HG03095 (cell line): ENCODE results near the gene NPR2.

Experiments used
- ATAC-seq: cut with Tn5 transposase; IDR thresholded peaks from one replicate; pipeline ENCODE4 v1.9.1; 2021; ENCODE audit warnings: moderate library complexity; ENCODE audit not compliant: unreplicated experiment

The NPR2 gene

GRCh38 chr9:35829084-35829763, 37.8 kb downstream of the NPR2 start, which contains the start of gene TMEM8B:
TSS of gene TMEM8B (plus strand) at chr9:35829228. CDS start at chr9:35829448, 220 bp downstream.
- peak; percentile 73 for ATAC-seq

DNA sequence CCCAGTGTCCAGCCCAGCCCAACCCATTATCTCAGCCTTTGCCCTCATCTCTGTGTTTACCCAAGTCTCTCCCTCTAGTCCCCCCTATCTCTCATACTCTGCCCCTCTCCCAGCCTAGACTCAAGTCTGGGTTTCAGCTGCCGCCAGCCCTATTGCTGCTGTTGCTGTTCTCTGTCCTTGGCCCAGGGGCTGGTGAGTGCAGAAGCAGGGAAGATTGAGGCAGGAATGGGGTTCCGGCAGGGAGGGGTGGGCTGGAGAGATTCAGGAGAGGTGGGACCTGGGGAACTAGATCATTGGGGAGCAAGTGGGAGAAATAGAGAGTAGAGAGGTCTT, 38.3 kb downstream of the NPR2 start:
- ATAC-seq: no peak

GRCh38 chr9:35831040-35831439, 39.6 kb downstream of the NPR2 start:
- no peak for ATAC-seq

GRCh38 chr9:35832814-35833213, 41.4 kb downstream of the NPR2 start:
- no peak for ATAC-seq

DNA sequence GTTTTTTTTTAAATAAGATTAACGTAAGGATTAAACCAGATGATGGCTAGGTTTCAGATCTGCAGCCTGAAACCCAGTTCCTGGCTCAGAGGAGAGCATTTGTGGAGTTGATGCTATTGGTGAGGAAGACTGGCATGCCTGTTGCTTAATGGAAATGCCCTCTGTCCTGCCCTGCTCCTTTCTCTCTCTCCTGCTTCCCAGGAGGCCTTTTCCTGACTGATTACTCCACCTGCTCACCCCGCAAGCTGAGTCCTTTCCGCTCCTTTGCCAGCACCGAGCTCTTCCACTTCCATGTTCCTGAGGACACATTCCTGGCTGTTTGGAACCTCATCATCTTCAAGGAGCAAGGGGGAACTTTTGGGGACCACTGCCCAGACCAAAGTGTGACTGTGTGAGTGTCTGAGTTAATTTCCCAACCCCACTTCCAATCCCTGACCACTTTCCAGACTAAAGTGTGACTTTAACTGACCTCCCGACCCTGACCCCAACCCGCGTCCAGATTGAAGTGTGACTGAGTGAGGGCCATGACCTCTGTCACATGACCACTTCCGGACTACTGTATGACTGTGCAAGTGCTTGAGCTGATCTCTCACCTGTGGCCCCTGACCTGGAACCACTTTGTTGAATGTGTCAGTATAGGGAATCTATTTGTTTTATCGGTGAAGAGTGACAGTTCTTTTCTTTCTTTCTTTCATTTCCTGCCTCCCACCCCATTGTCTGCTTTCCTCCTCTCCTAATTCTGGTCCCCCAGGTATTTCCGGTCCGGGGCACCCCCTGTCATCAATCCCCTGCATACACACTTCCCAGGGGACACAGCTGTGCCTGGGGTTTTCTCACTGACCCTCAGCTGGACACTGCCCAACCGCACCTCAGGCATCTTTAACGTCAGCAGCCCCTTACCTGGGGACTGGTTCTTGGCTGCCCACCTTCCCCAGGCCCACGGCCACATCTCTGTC, 43.1 kb downstream of the NPR2 start:
- ATAC-seq: no peak

- ATAC-seq: no peak
These were observed 43.8 kb downstream of the NPR2 start for GRCh38 chr9:35835216-35835632.

DNA sequence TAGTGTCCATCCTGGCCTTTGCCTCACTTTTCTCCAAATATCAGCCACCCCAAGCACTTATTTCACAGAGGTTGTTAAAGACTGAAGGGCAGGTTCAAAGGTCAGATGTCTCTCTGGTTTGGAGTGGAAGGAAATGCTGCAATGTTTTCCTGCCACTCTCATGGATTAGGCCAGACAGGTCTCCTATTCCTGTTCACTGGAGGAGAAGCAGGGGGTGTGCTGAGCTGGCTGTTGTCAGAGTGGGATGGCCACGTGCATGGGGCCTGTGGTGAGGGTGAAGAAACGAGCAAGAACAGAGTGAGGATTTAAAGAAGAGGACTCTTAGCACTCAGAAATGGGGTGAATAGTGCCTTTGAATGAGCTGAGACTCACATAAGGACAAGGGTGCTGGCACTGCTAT, 44.4 kb downstream of the NPR2 start:
- no peak for ATAC-seq

DNA sequence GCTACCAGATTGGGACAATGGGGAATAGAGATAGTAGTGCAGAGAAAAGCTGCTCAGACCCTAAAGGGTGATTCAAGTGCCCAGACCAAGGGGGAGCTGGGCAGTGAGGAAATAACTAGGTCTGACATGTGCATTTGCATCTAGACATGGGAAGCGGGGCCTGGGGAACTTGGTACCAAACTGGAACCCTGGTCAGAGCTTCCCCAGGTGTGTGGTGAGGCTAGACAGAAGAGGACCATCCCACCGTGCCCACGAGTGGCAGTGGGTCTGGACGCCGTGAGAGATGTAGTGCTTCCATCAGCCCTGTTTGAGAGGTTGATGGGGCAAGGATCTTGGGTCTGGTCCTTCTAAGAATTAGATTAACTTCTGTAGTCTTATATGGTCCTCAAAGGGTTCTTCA, 45.2 kb downstream of the NPR2 start:
- no peak for ATAC-seq

DNA sequence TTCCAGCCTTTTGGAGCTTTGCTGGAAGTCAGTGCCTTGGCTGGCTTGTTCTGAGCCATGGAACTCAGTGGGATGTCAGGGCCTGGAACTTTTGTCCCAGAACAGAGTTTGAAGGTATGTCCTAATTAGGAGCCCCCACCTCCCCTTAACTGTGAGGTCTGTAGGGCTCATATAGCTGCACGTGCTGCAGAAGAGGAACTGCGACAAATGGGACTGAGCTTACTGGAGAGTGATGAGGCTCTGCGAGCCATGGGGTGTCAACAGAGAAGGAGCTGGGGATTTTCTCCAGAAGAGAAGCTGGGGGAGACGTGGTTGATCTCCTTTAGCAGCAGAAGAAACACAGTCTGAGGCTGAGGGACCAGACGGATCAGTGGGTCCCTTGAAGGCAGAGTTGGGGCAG, 48.5 kb downstream of the NPR2 start:
- no peak for ATAC-seq

GRCh38 chr9:35840881-35841644, 49.7 kb downstream of the NPR2 start:
- ATAC-seq: no peak

GRCh38 chr9:35841645-35841900, 50.2 kb downstream of the NPR2 start:
- no peak for ATAC-seq

DNA sequence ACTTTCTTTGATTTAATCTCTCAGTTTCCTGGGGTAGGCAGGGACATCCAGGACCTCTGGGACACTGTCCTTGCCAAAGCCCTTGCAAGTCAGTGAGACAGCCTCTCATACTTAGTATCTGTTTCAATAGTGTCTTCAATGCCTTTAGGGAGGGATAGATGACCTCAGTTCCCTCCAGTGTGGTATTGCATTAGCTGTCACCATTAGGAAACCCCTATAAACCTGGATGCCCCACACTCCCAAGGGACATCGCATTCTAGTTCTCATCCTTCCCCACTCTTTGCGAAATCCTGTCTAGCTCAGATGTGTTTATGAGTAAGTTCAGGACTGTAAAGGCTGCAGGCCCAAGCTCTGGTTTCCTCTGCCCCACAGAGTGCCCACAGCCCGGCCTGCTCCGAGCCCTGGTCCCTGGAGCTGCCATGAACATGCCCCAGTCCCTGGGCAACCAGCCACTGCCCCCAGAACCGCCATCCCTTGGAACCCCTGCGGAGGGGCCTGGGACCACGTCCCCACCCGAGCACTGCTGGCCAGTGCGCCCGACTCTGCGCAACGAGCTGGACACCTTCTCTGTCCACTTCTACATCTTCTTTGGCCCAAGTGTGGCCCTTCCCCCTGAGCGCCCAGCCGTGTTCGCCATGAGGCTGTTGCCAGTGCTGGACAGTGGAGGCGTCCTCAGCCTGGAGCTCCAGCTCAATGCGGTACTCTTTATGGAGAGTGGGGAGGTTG, 50.8 kb downstream of the NPR2 start:
- ATAC-seq: no peak

GRCh38 chr9:35842795-35843194, 51.4 kb downstream of the NPR2 start:
- ATAC-seq: peak; percentile 81

GRCh38 chr9:35844628-35845270, 53.4 kb downstream of the NPR2 start:
- no peak for ATAC-seq

GRCh38 chr9:35845824-35846771, 54.7 kb downstream of the NPR2 start:
- ATAC-seq: no peak

DNA sequence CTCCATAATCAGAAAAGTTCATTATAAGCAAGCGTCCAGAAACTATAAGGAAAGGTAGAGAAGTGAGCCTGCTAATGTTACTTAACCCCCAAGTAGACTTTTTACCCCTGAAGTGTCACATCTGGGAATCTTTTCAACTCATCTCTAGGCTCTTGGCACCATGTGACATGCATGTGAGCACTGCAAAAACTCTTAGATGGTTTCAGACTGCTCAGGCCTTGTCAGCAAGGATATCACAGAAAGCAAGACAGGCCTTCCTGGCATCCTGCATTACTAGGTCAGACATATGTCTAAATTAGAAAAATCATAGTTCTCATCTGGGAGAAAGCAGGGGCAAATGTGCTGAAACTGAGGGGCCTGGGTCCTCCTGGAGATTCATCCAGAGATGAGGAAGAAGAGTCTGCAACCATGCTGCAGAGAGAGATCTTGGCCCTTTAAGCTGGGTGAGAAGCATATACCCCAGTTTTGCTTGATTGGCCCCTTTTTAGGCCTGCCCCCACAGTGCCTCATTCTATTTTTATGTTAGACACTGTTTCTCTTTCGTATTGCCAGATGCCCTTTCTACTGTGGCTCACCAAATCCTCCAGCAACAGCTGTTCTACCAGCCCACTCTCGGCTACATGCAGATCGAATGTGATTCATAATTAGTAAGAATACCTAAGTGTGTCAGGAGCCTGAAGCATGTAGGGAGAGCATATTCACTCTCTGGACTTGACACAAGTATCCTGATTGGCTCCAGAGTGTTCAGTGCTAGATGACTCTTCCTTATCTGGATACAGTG, 56.6 kb downstream of the NPR2 start:
- peak; percentile 87 for ATAC-seq

GRCh38 chr9:35852267-35852815, 61.0 kb downstream of the NPR2 start:
- no peak for ATAC-seq
